Sigmoid colon (tissue), 4 donors: ENCODE measurements around the gene OCEL1.

ENCODE experiments used
- CTCF ChIP-seq, 4 experiments: fragments of 450-650 bp in 3 of 4; fragments of 200-600 bp in 1 of 4; IDR thresholded peaks; one replicate each; pipeline ENCODE4 v1.5.1; 2016 to 2019; ENCODE audit warnings: antibody characterized with exemption in 4 of 4, mild to moderate bottlenecking in 3 of 4, moderate library complexity in 2 of 4
- EP300 ChIP-seq, 4 donors: sonication (generic); formaldehyde crosslinking; IDR thresholded peaks; one replicate each; pipeline ENCODE4 v1.6.1; 2017; ENCODE audit warnings: antibody characterized with exemption in 4 of 4

GRCh38 chr19:17214508-17215126 lies 11.4 kb upstream of the OCEL1 start:
- no peak for TF ChIP-seq CTCF (IDR thresholded peaks at IDR 0.05)
- TF ChIP-seq EP300 (IDR thresholded peaks at IDR 0.05) = no peak
